Measurements from ENCODE around the gene OAS2.

The OAS2 gene

DNA sequence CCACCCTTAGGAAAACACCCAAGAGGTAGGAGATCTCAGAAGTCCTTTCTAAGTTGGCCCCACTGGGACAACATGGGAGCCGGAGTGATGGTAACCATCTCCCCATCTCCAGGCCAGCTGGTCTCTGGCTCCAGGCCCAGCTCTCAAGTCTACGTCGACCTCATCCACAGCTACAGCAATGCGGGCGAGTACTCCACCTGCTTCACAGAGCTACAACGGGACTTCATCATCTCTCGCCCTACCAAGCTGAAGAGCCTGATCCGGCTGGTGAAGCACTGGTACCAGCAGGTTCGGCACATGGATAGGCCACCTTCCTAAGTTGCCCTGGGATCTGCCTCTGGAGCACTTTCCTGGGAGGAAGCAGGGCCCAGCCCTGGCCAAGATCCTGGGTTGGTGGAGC is 11.0 kb upstream of the OAS2 start:
- peaks cover 55% of the 10 kb centered on the region for H3K36me3 Mint-ChIP-seq (ENCODE audit: low read depth)
- H3K27me3 Mint-ChIP-seq = no peaks in the 10 kb centered on the region
- H3K27ac Mint-ChIP-seq = no peak overlapping the region
- H3K4me1 Mint-ChIP-seq (ENCODE audit: low read depth) = no peaks in the 10 kb centered on the region
- H3K9me3 Mint-ChIP-seq = no peaks in the 10 kb centered on the region
- H3K4me3 Mint-ChIP-seq = no peak overlapping the region

GRCh38 chr12:112967858-112968257 is 10.5 kb upstream of the OAS2 start:
- H3K27ac Mint-ChIP-seq = peak overlapping the region; percentile 65
- H3K4me3 Mint-ChIP-seq = no peak overlapping the region
- H3K4me1 Mint-ChIP-seq (ENCODE audit: low read depth) = no peaks in the 10 kb centered on the region
- H3K36me3 Mint-ChIP-seq (ENCODE audit: low read depth) = peaks cover 51% of the 10 kb centered on the region
- H3K9me3 Mint-ChIP-seq = no peaks in the 10 kb centered on the region
- H3K27me3 Mint-ChIP-seq = no peaks in the 10 kb centered on the region

DNA sequence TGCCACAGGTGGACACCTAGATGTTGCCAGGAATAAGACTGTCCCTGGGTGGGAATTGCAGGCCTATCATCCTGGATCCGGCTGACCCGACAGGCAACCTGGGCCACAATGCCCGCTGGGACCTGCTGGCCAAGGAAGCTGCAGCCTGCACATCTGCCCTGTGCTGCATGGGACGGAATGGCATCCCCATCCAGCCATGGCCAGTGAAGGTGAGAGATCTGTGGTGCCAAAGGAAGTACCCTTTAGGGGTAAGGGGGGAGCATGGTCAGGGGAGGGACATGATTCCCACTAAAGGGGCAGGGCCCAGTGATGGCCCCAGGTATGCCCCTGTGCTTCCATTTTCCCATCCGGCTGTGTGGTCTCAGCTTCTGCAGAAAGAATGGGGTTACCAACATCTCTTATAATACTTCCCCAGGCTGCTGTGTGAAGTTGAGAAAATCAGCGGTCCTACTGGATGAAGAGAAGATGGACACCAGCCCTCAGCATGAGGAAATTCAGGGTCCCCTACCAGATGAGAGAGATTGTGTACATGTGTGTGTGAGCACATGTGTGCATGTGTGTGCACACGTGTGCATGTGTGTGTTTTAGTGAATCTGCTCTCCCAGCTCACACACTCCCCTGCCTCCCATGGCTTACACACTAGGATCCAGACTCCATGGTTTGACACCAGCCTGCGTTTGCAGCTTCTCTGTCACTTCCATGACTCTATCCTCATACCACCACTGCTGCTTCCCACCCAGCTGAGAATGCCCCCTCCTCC is 8.6 kb upstream of the OAS2 start:
- no peaks in the 10 kb centered on the region for H3K9me3 Mint-ChIP-seq
- no peaks in the 10 kb centered on the region for H3K27me3 Mint-ChIP-seq
- H3K4me1 Mint-ChIP-seq (ENCODE audit: low read depth) = peaks cover 6% of the 10 kb centered on the region
- no peak overlapping the region for H3K4me3 Mint-ChIP-seq
- no peak overlapping the region for H3K27ac Mint-ChIP-seq
- H3K36me3 Mint-ChIP-seq (ENCODE audit: low read depth) = peaks cover 35% of the 10 kb centered on the region

- no peak overlapping the region for H3K27ac Mint-ChIP-seq
- no peaks in the 10 kb centered on the region for H3K27me3 Mint-ChIP-seq
- peaks cover 35% of the 10 kb centered on the region for H3K36me3 Mint-ChIP-seq (ENCODE audit: low read depth)
- H3K4me1 Mint-ChIP-seq (ENCODE audit: low read depth) = peaks cover 6% of the 10 kb centered on the region
- H3K9me3 Mint-ChIP-seq = no peaks in the 10 kb centered on the region
- H3K4me3 Mint-ChIP-seq = no peak overlapping the region
These were observed 7.9 kb upstream of the OAS2 start for GRCh38 chr12:112970391-112970790.

- peaks cover 32% of the 10 kb centered on the region for H3K36me3 Mint-ChIP-seq (ENCODE audit: low read depth)
These were observed 7.1 kb upstream of the OAS2 start for GRCh38 chr12:112971248-112971647.

DNA sequence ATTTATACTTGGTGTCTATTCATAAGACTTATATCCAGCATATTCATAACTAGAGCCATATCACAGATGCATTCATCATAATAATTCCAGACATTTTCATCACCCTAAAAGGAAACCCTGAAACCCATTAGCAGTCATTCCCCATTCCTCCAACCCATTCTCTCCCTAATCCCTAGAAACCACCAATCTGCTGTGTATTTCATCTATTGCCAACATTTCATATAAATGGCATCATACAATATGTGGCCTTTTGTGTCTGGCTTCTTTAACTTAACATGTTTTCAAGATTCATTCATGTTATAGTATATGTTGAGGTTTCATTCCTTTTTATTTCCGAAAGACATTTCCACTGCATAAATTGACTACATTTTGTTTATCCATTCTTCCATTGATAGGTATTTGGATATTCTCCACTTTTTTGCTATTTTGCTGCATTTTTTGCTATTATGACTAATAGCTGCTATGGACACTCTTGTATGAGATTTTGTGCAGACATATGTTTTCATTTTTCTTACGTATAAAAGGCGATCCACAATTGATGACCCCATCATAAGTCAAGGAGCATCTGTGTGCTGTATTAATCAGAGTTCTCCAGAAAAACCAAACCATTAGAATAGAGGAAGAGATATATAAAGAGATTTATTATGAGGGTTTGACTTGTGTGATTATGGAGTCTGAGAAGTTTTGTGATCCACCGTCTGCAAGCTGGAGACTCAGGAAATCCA is 5.1 kb upstream of the OAS2 start:
- H3K36me3 Mint-ChIP-seq (ENCODE audit: low read depth) = peaks cover 18% of the 10 kb centered on the region
- peaks cover 17% of the 10 kb centered on the region for H3K4me1 Mint-ChIP-seq (ENCODE audit: low read depth)
- peak overlapping the region; percentile 1 for H3K27ac Mint-ChIP-seq
- H3K27me3 Mint-ChIP-seq = no peaks in the 10 kb centered on the region
- H3K4me3 Mint-ChIP-seq = no peak overlapping the region
- H3K9me3 Mint-ChIP-seq = no peaks in the 10 kb centered on the region

More at GRCh38 chr12:112971248-112971647, 7.1 kb upstream of the OAS2 start:
- Mint-ChIP-seq H3K27me3 (no peaks in the 10 kb centered on the region), H3K4me1 (ENCODE audit: low read depth) (peaks cover 6% of the 10 kb centered on the region), H3K4me3 (no peak overlapping the region), H3K9me3 (no peaks in the 10 kb centered on the region), H3K27ac (no peak overlapping the region)

GRCh38 chr12:112973818-112974231 is 4.5 kb upstream of the OAS2 start:
- Mint-ChIP-seq H3K36me3 (ENCODE audit: low read depth) (peaks cover 17% of the 10 kb centered on the region), H3K9me3 (no peaks in the 10 kb centered on the region), H3K27ac (peak overlapping the region; percentile 1), H3K4me3 (no peak overlapping the region), H3K27me3 (no peaks in the 10 kb centered on the region), H3K4me1 (ENCODE audit: low read depth) (peaks cover 17% of the 10 kb centered on the region)

DNA sequence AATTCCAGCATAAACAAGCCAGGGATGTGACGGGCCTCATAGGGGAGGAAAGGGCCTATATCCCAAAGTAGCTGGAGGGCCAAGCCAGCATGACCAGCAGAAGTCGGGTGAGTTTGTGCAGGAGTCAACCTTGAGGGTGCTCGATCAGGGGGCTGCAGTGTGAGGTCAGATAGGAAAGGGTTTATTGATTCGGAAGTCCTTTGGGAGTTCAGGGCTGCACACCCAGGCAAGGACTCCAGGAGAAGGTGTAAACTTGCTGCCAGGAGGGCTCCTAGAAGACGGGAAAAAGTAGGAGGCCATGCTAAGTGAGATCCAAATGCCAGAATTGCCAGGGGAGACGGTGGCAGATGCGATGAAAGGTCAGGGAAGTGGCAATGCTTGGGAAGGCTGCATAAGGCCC is 3.4 kb upstream of the OAS2 start:
- Mint-ChIP-seq H3K27ac (peak overlapping the region; percentile 40), H3K4me3 (no peak overlapping the region)

DNA sequence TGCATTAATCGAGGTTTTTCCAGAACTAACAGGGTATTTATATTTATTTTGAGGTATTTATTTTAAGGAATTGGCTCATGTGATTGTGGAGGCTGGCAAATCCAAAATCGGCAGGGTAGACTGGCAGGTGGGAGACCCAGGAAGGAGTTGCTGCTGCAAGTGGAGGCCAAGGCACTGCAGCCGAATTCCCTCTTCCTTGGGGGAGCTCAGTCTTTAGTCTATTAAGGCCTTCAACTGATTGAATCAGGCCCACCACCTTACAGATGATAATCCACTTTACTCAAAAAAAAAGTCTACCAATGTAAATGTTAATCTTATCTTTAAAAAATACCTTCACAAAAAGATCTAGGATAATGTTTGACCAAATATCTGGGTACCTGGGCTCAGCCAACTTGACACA is 1.2 kb upstream of the OAS2 start:
- Mint-ChIP-seq H3K36me3 (ENCODE audit: low read depth) (peaks cover 25% of the 10 kb centered on the region), H3K4me1 (ENCODE audit: low read depth) (peaks cover 37% of the 10 kb centered on the region), H3K27ac (peak overlapping the region; percentile 96), H3K27me3 (no peaks in the 10 kb centered on the region), H3K4me3 (no peak overlapping the region), H3K9me3 (no peaks in the 10 kb centered on the region)

More for the DNA sequence above, 3.4 kb upstream of the OAS2 start:
- H3K27me3 Mint-ChIP-seq = no peaks in the 10 kb centered on the region
- H3K36me3 Mint-ChIP-seq (ENCODE audit: low read depth) = peaks cover 20% of the 10 kb centered on the region
- H3K4me1 Mint-ChIP-seq (ENCODE audit: low read depth) = peaks cover 17% of the 10 kb centered on the region
- no peaks in the 10 kb centered on the region for H3K9me3 Mint-ChIP-seq

- peak overlapping the region; percentile 96 for H3K27ac Mint-ChIP-seq
- no peaks in the 10 kb centered on the region for H3K27me3 Mint-ChIP-seq
- H3K9me3 Mint-ChIP-seq = peaks cover 3% of the 10 kb centered on the region
- H3K36me3 Mint-ChIP-seq (ENCODE audit: low read depth) = peaks cover 30% of the 10 kb centered on the region
- peak overlapping the region; percentile 91 for H3K4me3 Mint-ChIP-seq
- H3K4me1 Mint-ChIP-seq (ENCODE audit: low read depth) = peaks cover 42% of the 10 kb centered on the region
These were observed 678 bp upstream of the OAS2 start for GRCh38 chr12:112977641-112978040.

DNA sequence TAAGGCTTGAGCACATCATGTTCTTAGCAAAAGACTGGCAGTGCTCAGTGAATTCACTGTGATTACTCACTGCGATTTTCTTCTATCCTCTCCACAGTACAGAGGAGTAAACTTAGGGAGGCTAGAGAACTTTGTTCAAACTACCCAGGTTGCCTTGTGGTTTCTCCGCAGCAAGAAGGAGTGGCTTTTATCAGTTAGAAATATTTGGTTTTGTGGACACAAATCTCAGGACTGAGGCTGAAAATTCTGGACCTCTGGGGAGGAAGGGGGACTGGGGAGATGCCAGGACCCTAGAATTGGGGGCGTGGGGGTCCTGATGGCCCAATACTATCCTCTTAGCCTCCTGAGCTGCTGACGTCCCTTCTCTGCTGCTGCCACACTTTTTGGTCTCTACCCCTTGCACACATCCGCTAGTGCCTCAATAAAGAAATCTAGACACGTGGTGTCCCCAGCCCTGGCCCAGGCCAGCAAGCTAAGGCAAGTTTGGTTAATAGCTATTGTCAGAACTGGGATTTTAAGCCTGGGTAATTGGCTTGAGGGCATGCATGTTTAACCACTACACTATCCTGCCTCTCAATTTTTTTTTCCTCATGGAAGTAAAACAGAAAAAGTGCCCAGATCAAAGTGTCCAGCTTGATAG is 842 bp downstream of the OAS2 start:
- H3K4me3 Mint-ChIP-seq = peak overlapping the region; percentile 91
- peaks cover 52% of the 10 kb centered on the region for H3K4me1 Mint-ChIP-seq (ENCODE audit: low read depth)
- H3K36me3 Mint-ChIP-seq (ENCODE audit: low read depth) = peaks cover 45% of the 10 kb centered on the region

GRCh38 chr12:112980491-112981158 is 2.3 kb downstream of the OAS2 start:
- Mint-ChIP-seq H3K36me3 (ENCODE audit: low read depth) (peaks cover 60% of the 10 kb centered on the region), H3K9me3 (peaks cover 21% of the 10 kb centered on the region), H3K27ac (peak overlapping the region; percentile 96), H3K4me3 (peak overlapping the region; percentile 91), H3K27me3 (no peaks in the 10 kb centered on the region), H3K4me1 (ENCODE audit: low read depth) (peaks cover 66% of the 10 kb centered on the region)

More for the DNA sequence above, 842 bp downstream of the OAS2 start:
- H3K9me3 Mint-ChIP-seq = peaks cover 8% of the 10 kb centered on the region
- H3K27ac Mint-ChIP-seq = peak overlapping the region; percentile 96
- H3K27me3 Mint-ChIP-seq = no peaks in the 10 kb centered on the region

DNA sequence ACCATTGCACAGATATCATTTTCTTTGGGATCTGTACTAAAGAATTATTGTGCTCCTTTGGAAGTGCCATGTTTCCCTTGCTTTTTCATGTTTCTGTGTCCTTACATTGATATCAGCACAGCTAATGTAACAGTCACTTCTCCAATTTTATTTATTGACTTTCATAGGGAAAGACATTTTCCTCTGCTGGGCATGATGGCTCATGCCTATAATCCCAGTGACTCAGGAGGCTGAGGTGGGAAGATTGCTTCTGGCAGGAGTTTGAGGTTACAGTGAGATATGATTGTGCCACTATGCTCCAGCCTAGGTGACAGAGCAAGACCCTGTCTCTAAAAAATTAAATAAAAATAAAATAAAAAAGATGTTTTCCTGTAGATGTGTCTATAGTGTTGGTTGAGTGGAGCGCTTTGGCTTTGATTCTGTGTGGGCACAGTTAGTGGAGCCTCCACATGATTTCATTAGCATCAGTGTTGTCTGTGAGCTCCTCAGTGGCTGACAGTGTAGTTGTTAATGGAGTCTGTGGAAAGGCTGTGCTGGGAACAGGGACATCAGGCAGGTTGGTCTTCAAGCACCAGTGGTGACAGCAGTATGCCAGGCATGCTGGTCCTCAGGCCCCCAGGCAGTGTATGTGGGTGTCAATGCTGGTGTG is 7.4 kb downstream of the OAS2 start:
- peaks cover 81% of the 10 kb centered on the region for H3K4me1 Mint-ChIP-seq (ENCODE audit: low read depth)
- no peak overlapping the region for H3K27ac Mint-ChIP-seq
- no peaks in the 10 kb centered on the region for H3K27me3 Mint-ChIP-seq
- H3K36me3 Mint-ChIP-seq (ENCODE audit: low read depth) = peaks cover 89% of the 10 kb centered on the region
- peaks cover 21% of the 10 kb centered on the region for H3K9me3 Mint-ChIP-seq
- no peak overlapping the region for H3K4me3 Mint-ChIP-seq

GRCh38 chr12:112986291-112986800 is 8.0 kb downstream of the OAS2 start:
- H3K36me3 Mint-ChIP-seq (ENCODE audit: low read depth) = peaks cover 89% of the 10 kb centered on the region
- peaks cover 23% of the 10 kb centered on the region for H3K9me3 Mint-ChIP-seq
- H3K27ac Mint-ChIP-seq = no peak overlapping the region
- H3K27me3 Mint-ChIP-seq = no peaks in the 10 kb centered on the region
- H3K4me3 Mint-ChIP-seq = no peak overlapping the region
- H3K4me1 Mint-ChIP-seq (ENCODE audit: low read depth) = peaks cover 76% of the 10 kb centered on the region
